Kidney capillary endothelial cell (primary cell): Measurements from ENCODE around the gene PRSS53.

Experiments
- DNase-seq: peaks from one replicate; pipeline ENCODE4 v3.0.0-alpha.2; 2018; ENCODE audit warnings: low spot score

Gene PRSS53

GRCh38 chr16:31077592-31078396 is 10.9 kb downstream of the PRSS53 start:
- DNase-seq, result no peak

- DNase-seq, result no peak
Observed at GRCh38 chr16:31077024-31077423, 11.7 kb downstream of the PRSS53 start.

- no peak for DNase-seq
Observed at GRCh38 chr16:31076319-31076718, 12.4 kb downstream of the PRSS53 start.

GRCh38 chr16:31074814-31075183 is 13.9 kb downstream of the PRSS53 start:
- peak; percentile 13 for DNase-seq

- peak; percentile 99 for DNase-seq
Observed at GRCh38 chr16:31073970-31074813, 14.6 kb downstream of the PRSS53 start, which contains the start of the genes ZNF646 and ZNF668. Gene ZNF646 (plus strand): TSS chr16:31074422. CDS start chr16:31076325, 1,903 bp downstream. Gene ZNF668 (minus strand): TSS chr16:31074240. CDS start chr16:31064459, 9,781 bp downstream.

- DNase-seq, result peak; percentile 79
Observed at GRCh38 chr16:31073142-31073969, 15.4 kb downstream of the PRSS53 start.

GRCh38 chr16:31072540-31073141 is 16.1 kb downstream of the PRSS53 start:
- peak; percentile 18 for DNase-seq

GRCh38 chr16:31071861-31072260 is 16.9 kb downstream of the PRSS53 start:
- DNase-seq, result no peak

GRCh38 chr16:31067342-31067741 is 21.4 kb downstream of the PRSS53 start:
- DNase-seq, result no peak

GRCh38 chr16:31064882-31065461 is 23.8 kb downstream of the PRSS53 start:
- DNase-seq, result peak; percentile 45

GRCh38 chr16:31063843-31064611 is 24.7 kb downstream of the PRSS53 start:
- DNase-seq, result no peak

- DNase-seq, result no peak
Observed at GRCh38 chr16:31063495-31063842, 25.3 kb downstream of the PRSS53 start.

- no peak for DNase-seq
Observed at GRCh38 chr16:31061813-31062440, 26.8 kb downstream of the PRSS53 start.

- no peak for DNase-seq
Observed at GRCh38 chr16:31061126-31061812, 27.5 kb downstream of the PRSS53 start.

- DNase-seq, result no peak
Observed at GRCh38 chr16:31055613-31056012, 33.1 kb downstream of the PRSS53 start.

GRCh38 chr16:31052114-31052513 is 36.6 kb downstream of the PRSS53 start:
- peak; percentile 86 for DNase-seq

- no peak for DNase-seq
Observed at GRCh38 chr16:31050280-31051030, 38.3 kb downstream of the PRSS53 start.

GRCh38 chr16:31043898-31044481 is 44.8 kb downstream of the PRSS53 start:
- no peak for DNase-seq
